T-helper 17 cell (primary cell): ENCODE measurements around the gene MAP3K21. TPM values are rescaled to one million over a fixed set of nuclear protein-coding genes. Genes with fewer than 3 reads are reported as not detected.

Experiments used
- ATAC-seq: fragments of 150-1000 bp; cut with Tn5 transposase; 2 replicates; pipeline ENCODE4 v1.10.0; 2021; ENCODE audit warnings: mild to moderate bottlenecking, moderate library complexity
- DNase-seq, 3 donors: peaks; one replicate each; pipeline versions ENCODE4 v3.0.0 to v3.0.0-alpha.2; 2020 to 2021
- H3K9me3 ChIP-seq: one replicate; pipeline ENCODE4 v1.7.0; 2013; ENCODE audit warnings: low read length, mild to moderate bottlenecking; ENCODE audit not compliant: control insufficient read depth, poor library complexity, severe bottlenecking
- H3K27ac Mint-ChIP-seq: one replicate; pipeline ENCODE4 v1.8.0; 2022; ENCODE audit warnings: mild to moderate bottlenecking, moderate library complexity, mixed read lengths
- H3K27me3 Mint-ChIP-seq: one replicate; pipeline ENCODE4 v1.8.0; 2022; ENCODE audit warnings: mixed read lengths
- H3K36me3 Mint-ChIP-seq: one replicate; pipeline ENCODE4 v1.8.0; 2022; ENCODE audit warnings: low read depth, mixed read lengths
- H3K4me1 Mint-ChIP-seq: one replicate; pipeline ENCODE4 v1.8.0; 2022; ENCODE audit warnings: mild to moderate bottlenecking, mixed read lengths
- H3K4me3 Mint-ChIP-seq: one replicate; pipeline ENCODE4 v1.8.0; 2022; ENCODE audit warnings: mild to moderate bottlenecking, moderate library complexity, mixed read lengths
- total RNA-seq, 4 donors: library from RNA in 2 of 4; stranded (reverse) in 2 of 4; gene quantifications; one replicate each; pipeline ENCODE4 v1.2.3 and lab custom pipeline; 2022 to 2026

MAP3K21 gene
- total RNA-seq, 2 donors from 2014 or later, result 1.4 to 1.9 TPM

DNA sequence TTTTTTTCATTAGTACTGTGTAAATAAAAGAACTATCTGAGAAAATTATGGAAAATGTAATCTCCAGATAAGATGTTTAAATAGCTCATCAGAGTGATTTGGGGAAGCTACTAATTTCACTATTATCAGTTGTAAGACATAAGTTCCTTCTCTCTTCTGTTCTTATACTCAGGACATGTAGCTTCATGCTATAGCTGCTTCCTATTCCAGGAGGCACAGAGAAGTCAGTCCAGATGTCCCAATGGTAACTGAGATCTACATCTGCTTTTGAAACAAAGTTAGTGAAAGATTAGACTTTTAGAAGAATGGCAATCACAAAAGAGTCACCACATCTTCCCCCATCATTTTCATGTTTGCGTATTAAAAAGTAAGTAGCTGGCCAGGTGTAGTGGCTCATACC, 5.6 kb downstream of the MAP3K21 start:
- peaks cover 3% of the 10 kb centered on the region for H3K36me3 Mint-ChIP-seq
- no peaks in the 10 kb centered on the region for H3K9me3 ChIP-seq
- ATAC-seq, result no peak

DNA sequence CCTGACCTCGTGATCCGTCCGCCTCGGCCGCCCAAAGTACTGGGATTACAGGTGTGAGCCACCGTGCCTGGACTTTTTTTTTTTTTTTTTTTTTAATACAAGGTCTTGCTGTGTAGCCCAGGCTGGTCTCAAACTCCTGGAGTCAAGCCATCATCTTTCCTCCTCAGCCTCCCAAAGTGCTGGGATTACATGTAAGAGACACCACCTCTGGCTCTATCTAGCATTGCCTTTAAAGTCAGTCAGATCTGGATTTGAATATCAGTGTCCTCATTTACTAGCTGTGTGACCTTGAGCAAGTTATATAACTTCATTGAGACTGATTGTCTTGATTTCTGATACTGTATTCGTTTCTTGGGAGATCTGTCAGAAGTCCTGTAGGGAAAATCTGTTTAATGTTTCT, 6.6 kb downstream of the MAP3K21 start:
- H3K4me3 Mint-ChIP-seq, result no peak overlapping the region
- H3K27me3 Mint-ChIP-seq, result peaks cover 30% of the 10 kb centered on the region
- H3K4me1 Mint-ChIP-seq, result no peaks in the 10 kb centered on the region
- no peak for ATAC-seq
- peaks cover 3% of the 10 kb centered on the region for H3K36me3 Mint-ChIP-seq
- no peak for DNase-seq
- H3K27ac Mint-ChIP-seq, result no peak overlapping the region
- H3K9me3 ChIP-seq, result no peaks in the 10 kb centered on the region

More for the DNA sequence above, 5.6 kb downstream of the MAP3K21 start:
- Mint-ChIP-seq H3K4me1 (no peaks in the 10 kb centered on the region), H3K4me3 (no peak overlapping the region), H3K27ac (no peak overlapping the region), H3K27me3 (peaks cover 22% of the 10 kb centered on the region)
- no peak for DNase-seq

DNA sequence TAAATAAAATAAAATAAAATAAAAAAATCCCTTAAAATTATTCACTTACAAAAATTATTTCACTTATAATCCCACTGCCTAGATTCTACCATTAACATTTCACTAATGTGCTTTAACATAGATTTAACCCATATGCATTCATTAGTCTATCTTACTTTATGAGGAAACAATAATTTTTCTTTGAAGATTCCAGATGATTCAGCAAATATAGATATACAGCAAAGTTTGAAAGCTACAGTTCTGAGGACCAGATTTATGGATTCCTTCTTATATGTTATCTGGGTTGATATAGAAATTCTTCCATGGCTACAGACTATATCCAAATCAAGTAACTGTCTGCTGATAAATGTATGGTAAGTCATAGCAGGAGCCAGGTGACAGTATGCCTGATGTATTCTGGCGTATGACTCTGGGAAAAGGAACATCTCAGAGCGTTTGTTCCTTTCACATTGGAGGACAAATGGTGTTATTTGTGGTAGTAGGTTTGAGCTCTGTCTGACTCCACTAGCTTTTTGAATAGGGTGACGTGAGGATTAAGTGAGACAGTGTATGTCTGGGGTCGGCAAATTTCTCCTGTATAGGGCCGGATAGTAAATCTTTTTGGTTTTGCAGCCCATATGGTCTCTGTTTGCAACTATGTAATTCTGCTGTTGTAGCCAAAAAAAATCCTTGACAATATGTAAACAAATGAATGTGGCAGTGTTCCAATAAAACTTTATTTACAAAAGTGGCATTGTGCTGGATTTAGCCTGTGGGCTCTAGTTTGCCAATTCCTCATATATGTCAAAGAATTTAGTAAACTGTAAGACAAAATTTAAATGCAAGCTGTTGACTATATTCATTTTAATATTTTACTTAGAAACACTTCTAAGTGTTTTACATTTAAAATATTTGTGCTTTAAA, 9.3 kb downstream of the MAP3K21 start:
- Mint-ChIP-seq H3K27me3 (peaks cover 43% of the 10 kb centered on the region), H3K27ac (no peak overlapping the region), H3K4me3 (no peak overlapping the region), H3K4me1 (peaks cover 2% of the 10 kb centered on the region), H3K36me3 (peaks cover 8% of the 10 kb centered on the region)
- no peak for ATAC-seq
- H3K9me3 ChIP-seq, result no peaks in the 10 kb centered on the region
- no peak for DNase-seq

DNA sequence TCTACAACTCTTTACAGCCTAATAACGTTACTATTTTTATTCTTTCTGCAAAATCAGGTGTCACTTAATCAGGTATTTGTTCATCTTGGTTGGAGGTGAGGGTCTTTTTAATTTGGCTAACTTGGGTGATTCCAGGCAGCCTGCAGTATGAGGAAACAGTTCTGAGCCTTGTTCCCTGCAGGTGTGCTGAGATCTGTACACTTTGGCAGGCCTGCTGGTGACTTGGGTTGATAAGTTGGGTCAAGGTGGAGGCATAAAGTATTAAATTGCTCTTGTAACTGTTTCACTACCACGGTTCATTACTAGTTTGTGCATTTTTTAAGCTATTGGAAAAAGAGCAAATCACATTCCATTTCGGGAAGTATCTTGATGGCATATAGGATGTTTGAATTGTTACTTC, 10.0 kb downstream of the MAP3K21 start:
- Mint-ChIP-seq H3K27me3 (peaks cover 49% of the 10 kb centered on the region), H3K4me3 (no peak overlapping the region)
- no peak for ATAC-seq

DNA sequence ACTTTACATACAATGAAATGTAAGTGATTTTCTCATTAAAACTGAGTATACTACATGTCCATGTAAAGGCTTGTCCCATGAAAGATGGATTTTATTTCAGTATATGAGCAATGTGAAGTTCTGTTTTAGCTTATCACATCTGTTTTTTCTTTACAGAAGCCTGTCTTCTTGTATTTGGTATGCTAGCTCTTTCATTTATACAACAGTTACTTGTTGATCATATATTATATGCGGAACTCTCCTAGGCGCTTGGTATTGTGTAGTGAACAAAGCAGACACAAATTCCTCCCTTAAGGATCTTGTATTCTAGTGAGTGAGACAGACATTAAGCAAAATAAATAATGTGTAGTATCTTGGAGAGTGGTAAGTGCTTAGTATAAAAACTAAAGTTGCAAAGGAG, 10.6 kb downstream of the MAP3K21 start:
- H3K4me3 Mint-ChIP-seq, result no peak overlapping the region
- peaks cover 8% of the 10 kb centered on the region for H3K36me3 Mint-ChIP-seq
- H3K27me3 Mint-ChIP-seq, result peaks cover 49% of the 10 kb centered on the region
- DNase-seq, result no peak
- ATAC-seq, result no peak
- H3K4me1 Mint-ChIP-seq, result peaks cover 2% of the 10 kb centered on the region
- H3K9me3 ChIP-seq, result no peaks in the 10 kb centered on the region
- no peak overlapping the region for H3K27ac Mint-ChIP-seq

More for the DNA sequence above, 10.0 kb downstream of the MAP3K21 start:
- no peak for DNase-seq
- H3K4me1 Mint-ChIP-seq, result peaks cover 2% of the 10 kb centered on the region
- H3K36me3 Mint-ChIP-seq, result peaks cover 8% of the 10 kb centered on the region
- H3K9me3 ChIP-seq, result no peaks in the 10 kb centered on the region
- no peak overlapping the region for H3K27ac Mint-ChIP-seq

DNA sequence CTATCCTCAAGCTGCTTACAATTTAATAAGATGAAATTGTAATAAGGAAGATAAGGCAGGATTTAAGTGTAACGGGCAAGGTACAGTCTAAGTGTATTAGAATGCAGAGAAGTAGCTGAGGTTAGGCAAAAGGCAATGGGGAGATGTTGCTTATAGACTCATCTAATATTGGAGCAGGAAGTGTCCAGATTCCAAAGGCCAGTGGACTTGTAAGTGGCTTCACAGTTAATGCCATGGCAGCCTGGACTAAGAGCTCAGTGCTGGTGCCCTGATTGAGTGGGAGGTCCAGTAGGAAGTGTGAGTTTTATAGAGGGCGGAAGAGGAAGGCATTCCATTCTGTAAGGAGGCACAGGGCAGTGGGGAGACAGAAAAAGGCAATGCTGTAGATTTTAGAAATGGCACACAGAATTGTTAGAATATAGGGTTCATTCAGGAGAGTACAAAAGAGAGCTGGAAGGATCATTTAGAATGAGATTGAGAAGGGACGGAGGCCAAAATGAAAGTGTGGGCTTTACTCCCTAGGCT, 12.6 kb downstream of the MAP3K21 start:
- Mint-ChIP-seq H3K4me3 (no peak overlapping the region), H3K36me3 (peaks cover 8% of the 10 kb centered on the region), H3K4me1 (peaks cover 2% of the 10 kb centered on the region), H3K27ac (no peak overlapping the region), H3K27me3 (peaks cover 42% of the 10 kb centered on the region)
- no peak for DNase-seq
- no peak for ATAC-seq
- H3K9me3 ChIP-seq, result no peaks in the 10 kb centered on the region

DNA sequence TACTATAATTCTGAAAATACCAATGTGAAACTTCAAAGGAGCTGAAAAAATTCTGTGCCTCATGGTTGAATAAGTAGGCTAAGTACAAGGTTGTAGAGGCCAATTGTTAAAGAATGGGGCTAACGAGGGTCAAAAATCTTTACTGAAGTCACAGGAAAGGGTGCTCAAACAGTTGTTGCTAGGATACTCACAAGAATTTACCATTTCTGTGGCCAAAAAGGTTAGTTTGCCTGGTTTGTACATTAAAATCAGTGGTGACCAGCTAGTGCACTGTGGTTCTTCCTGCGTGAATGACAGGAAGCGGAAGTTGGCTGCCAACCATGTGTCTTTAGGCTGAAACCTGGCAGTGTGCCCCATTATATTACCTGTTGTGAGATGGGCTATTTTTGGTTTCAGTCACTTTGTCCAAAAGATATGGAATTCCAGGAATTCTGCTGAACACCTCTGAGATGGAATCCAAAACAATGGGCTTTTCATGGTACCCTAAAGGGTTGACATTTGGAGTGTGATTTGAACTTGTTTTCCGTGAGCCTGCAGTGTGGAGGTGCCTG, 13.5 kb downstream of the MAP3K21 start:
- Mint-ChIP-seq H3K27ac (no peak overlapping the region), H3K27me3 (peaks cover 42% of the 10 kb centered on the region), H3K4me3 (peak overlapping the region; percentile 33), H3K36me3 (peaks cover 8% of the 10 kb centered on the region), H3K4me1 (peaks cover 2% of the 10 kb centered on the region)
- no peaks in the 10 kb centered on the region for H3K9me3 ChIP-seq
- DNase-seq (no peak), ATAC-seq (no peak)

DNA sequence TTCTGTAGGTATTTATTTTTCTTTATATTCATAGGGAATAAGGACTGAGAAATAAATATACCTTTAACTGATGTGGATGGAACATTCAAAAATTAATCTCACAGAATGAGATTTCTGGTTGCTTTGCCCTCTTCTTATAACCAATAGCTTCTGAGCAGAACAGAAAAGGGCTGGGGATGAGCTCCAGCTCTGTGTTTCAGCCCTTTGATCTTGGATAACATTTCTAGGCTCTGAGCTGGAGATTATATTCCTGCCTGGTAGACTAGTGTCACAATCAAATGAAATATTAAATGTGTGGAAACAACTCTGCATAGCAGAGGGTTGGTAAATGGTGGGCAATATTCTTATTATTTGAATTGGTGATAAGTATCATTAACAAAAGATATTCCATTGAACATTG, 14.6 kb downstream of the MAP3K21 start:
- Mint-ChIP-seq H3K4me3 (no peak overlapping the region), H3K27ac (no peak overlapping the region), H3K4me1 (peaks cover 2% of the 10 kb centered on the region), H3K36me3 (peaks cover 5% of the 10 kb centered on the region), H3K27me3 (peaks cover 36% of the 10 kb centered on the region)
- H3K9me3 ChIP-seq, result no peaks in the 10 kb centered on the region
- DNase-seq, result no peak
- no peak for ATAC-seq

DNA sequence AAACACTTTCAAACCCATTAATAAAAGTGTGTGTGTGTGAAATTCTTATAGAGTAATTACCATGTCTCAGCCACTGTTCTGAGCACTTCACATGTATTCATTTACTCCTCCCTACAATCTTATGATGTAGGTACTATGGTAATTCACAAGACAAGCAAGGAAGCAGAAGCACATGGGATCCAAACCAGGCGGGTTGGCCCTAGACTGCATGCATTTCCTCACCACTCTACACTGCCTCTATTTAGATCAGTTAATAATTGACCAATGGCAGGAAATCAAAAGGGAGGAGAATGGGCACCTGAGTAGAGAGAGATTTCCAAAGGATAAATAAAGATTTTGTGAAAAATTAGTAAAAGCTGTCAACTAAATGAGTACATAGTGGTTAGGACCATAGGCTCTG, 15.7 kb downstream of the MAP3K21 start:
- Mint-ChIP-seq H3K4me1 (peaks cover 2% of the 10 kb centered on the region), H3K27ac (no peak overlapping the region), H3K4me3 (no peak overlapping the region), H3K27me3 (peaks cover 25% of the 10 kb centered on the region), H3K36me3 (peaks cover 5% of the 10 kb centered on the region)
- H3K9me3 ChIP-seq, result no peaks in the 10 kb centered on the region
- ATAC-seq, result no peak
- DNase-seq, result no peak

DNA sequence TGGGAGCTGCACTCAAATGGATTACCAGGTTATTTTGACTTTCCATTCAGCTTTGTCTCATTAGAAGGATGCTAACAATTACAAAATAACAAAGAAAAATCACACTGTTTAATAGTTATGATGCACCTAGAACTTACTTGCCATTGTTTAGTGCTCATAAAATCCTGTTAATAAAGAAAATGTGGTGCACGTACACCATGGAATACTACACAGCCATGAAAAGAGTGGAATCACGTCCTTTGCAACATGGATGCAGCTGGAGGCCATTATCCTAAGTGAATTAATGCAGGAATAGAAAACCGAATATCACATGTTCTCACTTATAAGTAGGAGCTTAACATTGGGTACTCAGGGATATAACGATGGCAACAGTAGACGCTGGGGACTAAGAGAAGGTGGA, 19.8 kb downstream of the MAP3K21 start:
- Mint-ChIP-seq H3K27ac (no peak overlapping the region), H3K36me3 (no peaks in the 10 kb centered on the region), H3K4me1 (no peaks in the 10 kb centered on the region), H3K4me3 (no peak overlapping the region), H3K27me3 (peaks cover under 1% of the 10 kb centered on the region)
- DNase-seq (no peak), ATAC-seq (no peak)
- no peaks in the 10 kb centered on the region for H3K9me3 ChIP-seq

DNA sequence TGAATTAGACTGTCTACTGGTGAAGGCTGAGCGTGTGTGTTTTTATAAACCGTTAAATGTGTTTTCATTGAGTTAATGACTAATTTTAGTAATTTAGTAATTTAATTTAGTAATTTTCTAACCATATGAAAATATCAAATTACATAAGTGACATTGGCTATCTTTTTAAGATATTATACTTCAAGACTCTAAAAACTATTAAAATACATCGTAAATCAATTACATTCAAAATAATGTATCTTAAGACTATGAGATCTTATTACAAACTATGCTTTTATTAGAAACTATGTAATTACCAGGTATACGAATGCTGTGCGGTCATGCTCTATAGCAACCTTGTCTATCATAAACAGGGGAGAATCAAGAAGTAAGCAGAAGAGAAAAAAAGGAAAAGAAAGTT, 21.6 kb downstream of the MAP3K21 start:
- no peaks in the 10 kb centered on the region for H3K9me3 ChIP-seq
- H3K4me3 Mint-ChIP-seq, result no peak overlapping the region
- H3K27me3 Mint-ChIP-seq, result no peaks in the 10 kb centered on the region
- H3K4me1 Mint-ChIP-seq, result peaks cover 2% of the 10 kb centered on the region
- ATAC-seq, result no peak
- H3K27ac Mint-ChIP-seq, result no peak overlapping the region
- H3K36me3 Mint-ChIP-seq, result no peaks in the 10 kb centered on the region
- DNase-seq, result no peak

DNA sequence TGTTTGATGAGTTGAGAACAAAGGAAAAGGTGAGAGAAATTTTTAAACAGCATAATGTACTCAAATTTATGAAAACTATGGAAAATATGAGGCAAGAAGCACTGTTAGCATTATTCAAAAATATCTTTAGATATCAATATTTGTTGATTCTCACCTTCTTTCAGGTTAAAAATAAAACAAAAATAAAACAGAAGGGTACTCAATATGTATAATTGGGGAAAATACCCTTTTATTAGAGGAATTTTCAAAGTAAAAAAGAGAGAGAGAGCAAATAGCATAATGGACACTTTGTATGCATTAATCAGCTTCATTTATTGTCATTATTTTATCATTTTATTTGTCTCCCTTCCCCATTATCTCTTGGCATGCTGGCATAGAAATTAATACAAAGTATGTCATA, 27.5 kb downstream of the MAP3K21 start:
- Mint-ChIP-seq H3K27ac (no peak overlapping the region), H3K27me3 (no peaks in the 10 kb centered on the region), H3K4me3 (no peak overlapping the region), H3K4me1 (peaks cover 9% of the 10 kb centered on the region), H3K36me3 (no peaks in the 10 kb centered on the region)
- no peak for DNase-seq
- no peak for ATAC-seq
- no peaks in the 10 kb centered on the region for H3K9me3 ChIP-seq

DNA sequence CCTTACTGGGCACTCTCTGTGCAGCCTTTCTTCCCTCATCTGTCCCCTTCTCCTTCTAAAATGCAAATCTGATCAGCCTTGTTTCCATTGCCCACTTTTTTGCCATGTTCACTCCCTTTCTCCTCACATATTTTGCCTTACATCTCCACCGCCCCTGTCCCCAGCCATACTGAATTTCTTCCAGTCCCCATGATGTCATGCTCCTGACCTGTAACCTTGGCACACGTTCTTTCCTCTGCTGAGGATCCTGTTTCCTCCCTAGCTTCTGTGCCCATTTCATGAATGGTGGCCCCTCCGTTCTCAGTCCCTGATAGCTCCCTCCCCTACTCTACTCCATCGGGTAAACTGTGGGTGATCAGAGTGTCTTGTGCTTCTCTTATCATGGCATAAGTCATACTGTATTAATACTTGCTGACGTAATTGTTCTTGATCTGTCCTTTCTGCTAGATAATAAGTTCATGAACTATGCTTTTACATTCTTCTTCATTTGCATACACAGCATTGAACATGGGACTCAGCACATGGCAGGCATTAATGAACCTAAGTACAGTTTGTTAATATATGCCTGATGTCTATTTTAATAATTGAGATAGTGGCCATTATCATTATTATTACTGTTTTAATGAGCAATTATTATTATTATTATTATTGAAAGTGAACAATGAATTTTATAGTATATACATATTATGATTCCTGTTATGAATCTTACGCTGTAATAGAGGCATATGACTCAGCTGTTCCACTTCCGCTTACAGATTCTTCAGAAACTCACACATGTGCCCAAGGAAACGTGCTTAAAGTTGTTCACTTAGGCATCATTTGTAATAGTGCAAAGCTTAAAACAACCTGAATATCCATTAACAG, 28.5 kb downstream of the MAP3K21 start:
- peaks cover 9% of the 10 kb centered on the region for H3K4me1 Mint-ChIP-seq
- ATAC-seq (peak; percentile 39), DNase-seq (no peak)
- H3K9me3 ChIP-seq, result no peaks in the 10 kb centered on the region
- no peaks in the 10 kb centered on the region for H3K27me3 Mint-ChIP-seq
- peak overlapping the region; percentile 70 for H3K4me3 Mint-ChIP-seq
- H3K27ac Mint-ChIP-seq, result no peak overlapping the region
- H3K36me3 Mint-ChIP-seq, result no peaks in the 10 kb centered on the region
